Astrocyte of the cerebellum (primary cell): Measurements from ENCODE around the gene SETBP1.

Source experiments
- DNase-seq: peaks from one replicate; pipeline ENCODE4 v3.0.0-alpha.2; 2011; ENCODE audit warnings: low read depth
- H3K4me3 ChIP-seq: 2 replicates; pipeline ENCODE4 v1.5.1; 2011; ENCODE audit warnings: mild to moderate bottlenecking, low read depth, low read length, moderate library complexity
- in situ Hi-C: cut with HindIII; loops from 2 replicates; pipeline ENCODE4 v1.10.0; 2017; ENCODE audit warnings: low sequenced_read_pairs
- TF ChIP-seq, protein P1 (sequence below): IDR thresholded peaks from 2 replicates; pipeline ENCODE4 v1.5.1; 2012; ENCODE audit warnings: low read length, low read depth, moderate library complexity, mild to moderate bottlenecking; ENCODE audit errors: missing control alignments

The SETBP1 gene

GRCh38 chr18:44838971-44839666 lies 158.4 kb downstream of the SETBP1 start:
- DNase-seq = no peak
- no peak overlapping the region for H3K4me3 ChIP-seq
- in situ Hi-C loops = no loop called here
- TF ChIP-seq, protein P1, sequence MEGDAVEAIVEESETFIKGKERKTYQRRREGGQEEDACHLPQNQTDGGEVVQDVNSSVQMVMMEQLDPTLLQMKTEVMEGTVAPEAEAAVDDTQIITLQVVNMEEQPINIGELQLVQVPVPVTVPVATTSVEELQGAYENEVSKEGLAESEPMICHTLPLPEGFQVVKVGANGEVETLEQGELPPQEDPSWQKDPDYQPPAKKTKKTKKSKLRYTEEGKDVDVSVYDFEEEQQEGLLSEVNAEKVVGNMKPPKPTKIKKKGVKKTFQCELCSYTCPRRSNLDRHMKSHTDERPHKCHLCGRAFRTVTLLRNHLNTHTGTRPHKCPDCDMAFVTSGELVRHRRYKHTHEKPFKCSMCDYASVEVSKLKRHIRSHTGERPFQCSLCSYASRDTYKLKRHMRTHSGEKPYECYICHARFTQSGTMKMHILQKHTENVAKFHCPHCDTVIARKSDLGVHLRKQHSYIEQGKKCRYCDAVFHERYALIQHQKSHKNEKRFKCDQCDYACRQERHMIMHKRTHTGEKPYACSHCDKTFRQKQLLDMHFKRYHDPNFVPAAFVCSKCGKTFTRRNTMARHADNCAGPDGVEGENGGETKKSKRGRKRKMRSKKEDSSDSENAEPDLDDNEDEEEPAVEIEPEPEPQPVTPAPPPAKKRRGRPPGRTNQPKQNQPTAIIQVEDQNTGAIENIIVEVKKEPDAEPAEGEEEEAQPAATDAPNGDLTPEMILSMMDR = no peak

DNA sequence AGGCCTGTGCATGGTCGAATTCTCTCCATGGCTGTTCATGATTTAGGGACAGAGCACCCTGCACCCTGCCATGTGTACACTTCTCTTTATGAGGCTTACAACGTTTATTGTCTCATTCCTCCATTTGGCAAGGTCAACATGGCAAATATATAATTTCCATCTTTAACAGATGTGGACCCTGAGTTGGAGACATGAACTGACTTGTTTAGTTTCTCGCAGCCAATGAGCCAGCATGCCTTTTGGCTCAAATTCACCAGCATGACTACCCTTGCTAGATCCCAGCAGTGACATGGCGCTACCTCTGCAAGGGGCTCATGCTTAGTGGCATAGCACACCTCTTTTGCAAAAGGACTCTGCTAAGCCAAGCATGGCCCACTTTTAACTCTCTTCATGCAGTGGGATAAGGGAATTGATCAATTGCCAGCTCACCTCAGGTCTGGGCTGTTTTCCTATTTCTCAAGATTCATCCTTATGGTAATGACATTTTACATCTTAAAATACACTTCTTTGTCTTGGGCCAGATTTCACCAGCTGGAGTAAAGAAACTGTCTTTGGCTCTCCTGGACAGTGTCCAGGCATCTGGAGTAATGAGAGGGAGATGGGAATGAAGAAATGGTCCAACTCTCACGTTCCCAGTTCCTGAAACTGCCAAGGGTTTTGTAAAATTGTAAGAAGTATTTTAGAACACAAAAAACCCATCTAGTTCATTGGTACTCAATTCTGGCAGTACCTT lies 159.5 kb downstream of the SETBP1 start:
- in situ Hi-C loops = no loop called here
- H3K4me3 ChIP-seq = no peak overlapping the region
- TF ChIP-seq, protein P1 = no peak
- no peak for DNase-seq

DNA sequence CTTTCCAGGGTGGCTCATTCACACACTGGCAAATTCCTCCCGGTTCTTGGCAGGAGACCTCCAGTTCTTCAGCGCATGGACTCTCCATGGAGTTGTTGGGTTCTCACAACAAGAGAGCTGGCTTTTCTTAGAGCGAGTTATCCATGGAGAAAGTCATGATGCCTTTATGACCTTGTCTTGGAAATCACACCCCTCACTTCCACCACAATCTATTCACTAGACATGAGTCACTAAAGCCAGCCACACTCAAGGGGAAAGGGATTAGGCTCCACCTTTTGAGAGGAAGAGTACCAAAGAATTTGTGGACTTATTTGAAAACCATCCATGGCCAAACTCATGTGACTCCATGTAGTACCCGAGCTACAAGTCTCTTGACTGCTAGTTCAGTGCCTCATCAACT lies 160.5 kb downstream of the SETBP1 start:
- in situ Hi-C loops = no loop called here
- DNase-seq = no peak
- TF ChIP-seq, protein P1 = no peak
- H3K4me3 ChIP-seq = no peak overlapping the region

- TF ChIP-seq, protein P1 = no peak
- in situ Hi-C loops = no loop called here
- H3K4me3 ChIP-seq = no peak overlapping the region
- DNase-seq = no peak
These were observed 161.3 kb downstream of the SETBP1 start for GRCh38 chr18:44841752-44842587.

- H3K4me3 ChIP-seq = no peak overlapping the region
- DNase-seq = no peak
- TF ChIP-seq, protein P1 = no peak
- in situ Hi-C loops = no loop called here
These were observed 162.1 kb downstream of the SETBP1 start for GRCh38 chr18:44842588-44843412.

DNA sequence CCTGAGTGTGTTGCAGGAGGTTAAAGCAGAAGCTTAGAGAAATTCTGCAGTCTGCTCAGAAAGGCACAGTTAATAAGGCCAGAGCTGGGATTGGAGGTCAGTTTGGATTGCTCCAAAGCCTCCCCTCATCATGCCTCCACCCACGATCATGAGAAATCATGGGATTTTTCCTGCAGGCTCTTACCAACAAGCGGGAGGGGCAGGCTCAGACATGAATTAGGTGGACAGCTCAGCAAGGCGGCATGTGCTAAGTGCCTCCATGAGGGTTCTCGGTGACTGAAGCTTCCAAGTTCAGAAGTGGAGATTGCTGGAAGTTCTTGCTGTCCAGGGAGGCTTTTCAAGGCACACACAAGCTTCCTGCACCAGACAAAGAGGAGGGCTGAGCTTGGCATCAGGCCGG lies 163.8 kb downstream of the SETBP1 start:
- no peak overlapping the region for H3K4me3 ChIP-seq
- no peak for DNase-seq
- in situ Hi-C loops = no loop called here
- TF ChIP-seq, protein P1 = no peak
